GM06990 (cell line): ENCODE measurements around the gene COL6A3.

Experiments used
- DNase-seq: peaks from one replicate; pipeline ENCODE4 v3.0.0-alpha.2; 2011; ENCODE audit not compliant: insufficient read length; ENCODE audit errors: extremely low read depth
- H3K27me3 ChIP-seq: replicated peaks from 2 replicates; pipeline ENCODE4 v1.6.0; 2011; ENCODE audit warnings: low read length; ENCODE audit not compliant: control insufficient read depth, insufficient read depth
- H3K36me3 ChIP-seq: 2 replicates; pipeline ENCODE4 v1.5.1; 2011; ENCODE audit warnings: low read length; ENCODE audit not compliant: control insufficient read depth, insufficient read depth
- H3K4me3 ChIP-seq: replicated peaks from 2 replicates; pipeline ENCODE4 v1.5.1; 2011; ENCODE audit warnings: low read depth, mild to moderate bottlenecking, control low read depth, low read length
- CTCF ChIP-seq: IDR thresholded peaks from 2 replicates; pipeline ENCODE4 v1.5.1; 2011; ENCODE audit warnings: low read length, control low read depth, mild to moderate bottlenecking, inconsistent platforms; ENCODE audit not compliant: insufficient read depth, poor library complexity, severe bottlenecking

COL6A3 gene

GRCh38 chr2:237430861-237431260 is 16.9 kb upstream of the COL6A3 start:
- H3K36me3 ChIP-seq: no peaks in the 10 kb centered on the region
- no peak for DNase-seq
- no peak overlapping the region for H3K4me3 ChIP-seq
- TF ChIP-seq CTCF: no peak
- H3K27me3 ChIP-seq: no peaks in the 10 kb centered on the region; the same call in none of the 2 replicates

GRCh38 chr2:237429753-237430152 is 15.8 kb upstream of the COL6A3 start:
- DNase-seq: no peak
- no peak for TF ChIP-seq CTCF
- no peaks in the 10 kb centered on the region for H3K36me3 ChIP-seq
- no peak overlapping the region for H3K4me3 ChIP-seq
- no peaks in the 10 kb centered on the region; the same call in none of the 2 replicates for H3K27me3 ChIP-seq

- peak; percentile 29 for DNase-seq
- TF ChIP-seq CTCF: no peak
- no peaks in the 10 kb centered on the region; the same call in none of the 2 replicates for H3K27me3 ChIP-seq
- H3K4me3 ChIP-seq: no peak overlapping the region
- no peaks in the 10 kb centered on the region for H3K36me3 ChIP-seq
These were observed 14.0 kb upstream of the COL6A3 start for GRCh38 chr2:237427769-237428506.

GRCh38 chr2:237426517-237426916 is 12.6 kb upstream of the COL6A3 start:
- TF ChIP-seq CTCF: no peak
- DNase-seq: no peak
- Histone ChIP-seq H3K4me3 (no peak overlapping the region), H3K36me3 (no peaks in the 10 kb centered on the region), H3K27me3 (no peaks in the 10 kb centered on the region; the same call in 1 of the 2 replicates)

- no peaks in the 10 kb centered on the region for H3K36me3 ChIP-seq
- DNase-seq: no peak
- no peak for TF ChIP-seq CTCF
- no peak overlapping the region for H3K4me3 ChIP-seq
- no peaks in the 10 kb centered on the region; the same call in 1 of the 2 replicates for H3K27me3 ChIP-seq
These were observed 11.4 kb upstream of the COL6A3 start for GRCh38 chr2:237425320-237425719.

GRCh38 chr2:237424544-237424943 is 10.6 kb upstream of the COL6A3 start:
- no peaks in the 10 kb centered on the region; the same call in 1 of the 2 replicates for H3K27me3 ChIP-seq
- no peak for DNase-seq
- H3K36me3 ChIP-seq: no peaks in the 10 kb centered on the region
- no peak overlapping the region for H3K4me3 ChIP-seq
- TF ChIP-seq CTCF: no peak
